GM23248 (cell line): ENCODE measurements around the gene COPG2. TPM values are rescaled to one million over a fixed set of nuclear protein-coding genes. Genes with fewer than 3 reads are reported as not detected.
A peak's percentile ranks its signal among the peaks of the same experiment; 100 is the strongest.

ENCODE experiments used
- DNase-seq: peaks from one replicate; pipeline ENCODE4 v3.0.0-alpha.2; 2015
- H2AFZ ChIP-seq: fragments of 200-600 bp; sonication (generic); 2 replicates; pipeline ENCODE4 v1.6.1; 2016; ENCODE audit warnings: antibody characterized with exemption
- H3F3A ChIP-seq: fragments of 200-600 bp; sonication (generic); 2 replicates; pipeline ENCODE4 v1.6.1; 2016; ENCODE audit warnings: mild to moderate bottlenecking, antibody characterized with exemption, mixed run types; ENCODE audit not compliant: insufficient read depth
- H3K27ac ChIP-seq: fragments of 200-600 bp; sonication (generic); 2 replicates; pipeline ENCODE4 v1.5.1; 2016; ENCODE audit warnings: mild to moderate bottlenecking
- H3K27me3 ChIP-seq: fragments of 200-600 bp; sonication (generic); replicated peaks from 2 replicates; pipeline ENCODE4 v1.6.1; 2016; ENCODE audit warnings: mild to moderate bottlenecking; ENCODE audit not compliant: insufficient read depth
- H3K36me3 ChIP-seq: fragments of 200-600 bp; sonication (generic); 2 replicates; pipeline ENCODE4 v1.6.1; 2016; ENCODE audit warnings: low read depth, mild to moderate bottlenecking
- H3K4me1 ChIP-seq: fragments of 200-600 bp; sonication (generic); 2 replicates; pipeline ENCODE4 v1.6.1; 2016; ENCODE audit warnings: mild to moderate bottlenecking; ENCODE audit not compliant: insufficient read depth
- H3K4me2 ChIP-seq: fragments of 200-600 bp; sonication (generic); one replicate; pipeline ENCODE4 v1.6.1; 2016; ENCODE audit warnings: mild to moderate bottlenecking; ENCODE audit not compliant: unreplicated experiment
- H3K4me3 ChIP-seq: fragments of 200-600 bp; sonication (generic); 2 replicates; pipeline ENCODE4 v1.5.1; 2016; ENCODE audit warnings: mild to moderate bottlenecking
- H3K79me2 ChIP-seq: fragments of 200-600 bp; sonication (generic); 2 replicates; pipeline ENCODE4 v1.6.1; 2016; ENCODE audit warnings: mild to moderate bottlenecking; ENCODE audit not compliant: insufficient read depth
- H3K9ac ChIP-seq: fragments of 200-600 bp; sonication (generic); 2 replicates; pipeline ENCODE4 v1.6.1; 2016; ENCODE audit warnings: mild to moderate bottlenecking
- H3K9me2 ChIP-seq: fragments of 200-600 bp; sonication (generic); 2 replicates; pipeline ENCODE4 v1.6.1; 2016; ENCODE audit warnings: mixed run types, mild to moderate bottlenecking, moderate library complexity; ENCODE audit not compliant: insufficient read depth
- H3K9me3 ChIP-seq: fragments of 200-600 bp; sonication (generic); one replicate; pipeline ENCODE4 v1.6.1; 2017; ENCODE audit warnings: low read depth
- H4K20me1 ChIP-seq: fragments of 200-600 bp; sonication (generic); 2 replicates; pipeline ENCODE4 v1.6.0; 2016; ENCODE audit not compliant: insufficient read depth
- EZH2 ChIP-seq: fragments of 200-600 bp; sonication (generic); IDR thresholded peaks from 2 replicates; pipeline ENCODE4 v1.6.1; 2018; ENCODE audit warnings: antibody characterized with exemption, mild to moderate bottlenecking; ENCODE audit not compliant: insufficient read depth, poor library complexity, severe bottlenecking
- EZH2phosphoT487 ChIP-seq: fragments of 200-600 bp; sonication (generic); IDR thresholded peaks from 2 replicates; pipeline ENCODE4 v1.6.1; 2018; ENCODE audit warnings: antibody characterized with exemption, moderate library complexity, mild to moderate bottlenecking, low read depth; ENCODE audit not compliant: insufficient read depth
- WGBS, 2 experiments: methylation state at CpG; one replicate each; pipeline ENCODE4 v1.1.6; 2015 to 2017; ENCODE audit warnings: low lambda C conversion rate in 2 of 2, low coverage in 1 of 2; ENCODE audit errors: missing lambda C conversion rate in 2 of 2; 5-methylcytosine and 5-hydroxymethylcytosine counted together
- in situ Hi-C: fragments of 300-500 bp; cut with MboI; formaldehyde crosslinking; loops from 2 replicates; pipeline ENCODE4 v1.15.0; 2020
- polyA plus RNA-seq: library from polyadenylated mRNA; unstranded; fragments of >200 nt; fragmentation: Nextera tagmentation; extraction: Ambion mirVana; gene quantifications from 2 replicates; pipeline ENCODE4 v1.2.1, GENCODE V29; 2016
- total RNA-seq: library from RNA; depleted of rRNA; stranded (reverse); fragments of >200 nt; shearing (Covaris generic); gene quantifications from 2 replicates; pipeline ENCODE4 v1.2.3, GENCODE V29; 2014

Gene COPG2
- total and polyA plus RNA-seq, 2 experiments from 2014 or later = 3.4 to 29.7 TPM

- Histone ChIP-seq H2AFZ (peak overlapping the region; percentile 71), H3K36me3 (no peaks in the 10 kb centered on the region), H3K79me2 (no peaks in the 10 kb centered on the region), H3K4me2 (peak overlapping the region; percentile 88), H3K27ac (no peak overlapping the region), H3K9me3 (no peaks in the 10 kb centered on the region), H3K9me2 (no peaks in the 10 kb centered on the region), H3K9ac (no peak overlapping the region), H3K4me1 (no peaks in the 10 kb centered on the region), H3K27me3 (no peaks in the 10 kb centered on the region; the same call in 1 of the 2 replicates), H4K20me1 (no peaks in the 10 kb centered on the region), H3K4me3 (peak overlapping the region; percentile 63), H3F3A (no peaks in the 10 kb centered on the region)
- in situ Hi-C loops = no loop called here
- TF ChIP-seq EZH2phosphoT487 = no peak
- TF ChIP-seq EZH2 = no peak
- 33 to 62% methylated on average over 60 to 62 of the region's 62 CpGs for WGBS, 2 experiments
- peak; percentile 66 for DNase-seq
Observed at GRCh38 chr7:130490888-130491804, 177.4 kb downstream of the COPG2 start.

- no peaks in the 10 kb centered on the region; the same call in 1 of the 2 replicates for H3K27me3 ChIP-seq
Observed at GRCh38 chr7:130490311-130490791, 178.2 kb downstream of the COPG2 start.

GRCh38 chr7:130489140-130489983 is 179.2 kb downstream of the COPG2 start:
- 81 to 83% methylated on average over 10 of the region's 10 CpGs for WGBS, 2 experiments
- no peak for DNase-seq
- in situ Hi-C loops = no loop called here
- Histone ChIP-seq H3F3A (no peaks in the 10 kb centered on the region), H3K4me2 (no peak overlapping the region), H3K4me3 (no peak overlapping the region), H3K9me3 (no peaks in the 10 kb centered on the region), H3K9ac (no peak overlapping the region), H3K36me3 (no peaks in the 10 kb centered on the region), H2AFZ (no peak overlapping the region), H3K27ac (no peak overlapping the region), H3K79me2 (no peaks in the 10 kb centered on the region), H3K9me2 (no peaks in the 10 kb centered on the region), H3K4me1 (no peaks in the 10 kb centered on the region), H3K27me3 (peaks cover 5% of the 10 kb centered on the region; the same call in 1 of the 2 replicates), H4K20me1 (no peaks in the 10 kb centered on the region)
- TF ChIP-seq EZH2 = no peak
- no peak for TF ChIP-seq EZH2phosphoT487

More at GRCh38 chr7:130490311-130490791, 178.2 kb downstream of the COPG2 start:
- no peaks in the 10 kb centered on the region for H3K79me2 ChIP-seq
- H3K9me2 ChIP-seq = no peaks in the 10 kb centered on the region
- no peaks in the 10 kb centered on the region for H3K36me3 ChIP-seq
- H3F3A ChIP-seq = no peaks in the 10 kb centered on the region
- peak overlapping the region; percentile 63; the same call in 1 of the 2 replicates for H3K4me3 ChIP-seq
- 91 to 93% methylated on average over 21 of the region's 21 CpGs for WGBS, 2 experiments
- no peak overlapping the region for H3K9ac ChIP-seq
- in situ Hi-C loops = no loop called here
- H3K27ac ChIP-seq = no peak overlapping the region
- no peaks in the 10 kb centered on the region for H3K9me3 ChIP-seq
- H3K4me2 ChIP-seq = peak overlapping the region; percentile 88
- TF ChIP-seq EZH2 (no peak), EZH2phosphoT487 (no peak)
- H4K20me1 ChIP-seq = no peaks in the 10 kb centered on the region
- DNase-seq = no peak
- no peaks in the 10 kb centered on the region for H3K4me1 ChIP-seq
- no peak overlapping the region; the same call in 1 of the 2 replicates for H2AFZ ChIP-seq

GRCh38 chr7:130488392-130489139 is 180.0 kb downstream of the COPG2 start:
- Histone ChIP-seq H3F3A (no peaks in the 10 kb centered on the region), H3K27ac (no peak overlapping the region), H3K27me3 (peaks cover 6% of the 10 kb centered on the region; the same call in 1 of the 2 replicates), H3K9me3 (no peaks in the 10 kb centered on the region), H3K4me3 (no peak overlapping the region), H3K79me2 (no peaks in the 10 kb centered on the region), H3K4me1 (no peaks in the 10 kb centered on the region), H3K4me2 (no peak overlapping the region), H2AFZ (no peak overlapping the region), H3K9ac (no peak overlapping the region), H4K20me1 (no peaks in the 10 kb centered on the region), H3K36me3 (no peaks in the 10 kb centered on the region), H3K9me2 (no peaks in the 10 kb centered on the region)
- TF ChIP-seq EZH2 = no peak
- no peak for TF ChIP-seq EZH2phosphoT487
- DNase-seq = no peak
- in situ Hi-C loops = no loop called here
- WGBS, 2 experiments = 55 to 63% methylated on average over 7 of the region's 7 CpGs
